Neural progenitor cell (in vitro differentiated cells): ENCODE results near the gene ZNF18. TPM values are rescaled to one million over a fixed set of nuclear protein-coding genes. Genes with fewer than 3 reads are reported as not detected.
A peak's percentile ranks its signal among the peaks of the same experiment; 100 is the strongest.

ENCODE experiments used
- DNase-seq: peaks from one replicate; pipeline ENCODE4 v3.0.0-alpha.2; 2016; ENCODE audit warnings: low spot score
- H2AFZ ChIP-seq: fragments of 200-600 bp; sonication (generic); replicated peaks from 2 replicates; pipeline ENCODE4 v1.6.1; 2016; ENCODE audit warnings: antibody characterized with exemption
- H3F3A ChIP-seq: fragments of 200-600 bp; sonication (generic); 2 replicates; pipeline ENCODE4 v1.6.1; 2016; ENCODE audit warnings: antibody characterized with exemption, low read depth
- H3K27ac ChIP-seq: fragments of 200-600 bp; sonication (generic); 2 replicates; pipeline ENCODE4 v1.5.1; 2016; ENCODE audit warnings: mild to moderate bottlenecking
- H3K27me3 ChIP-seq: fragments of 200-600 bp; sonication (generic); 2 replicates; pipeline ENCODE4 v1.6.1; 2016; ENCODE audit warnings: mild to moderate bottlenecking, moderate library complexity
- H3K36me3 ChIP-seq: fragments of 200-600 bp; sonication (generic); 2 replicates; pipeline ENCODE4 v1.5.1; 2016
- H3K4me1 ChIP-seq: fragments of 200-600 bp; sonication (generic); 2 replicates; pipeline ENCODE4 v1.6.1; 2016; ENCODE audit warnings: mixed run types
- H3K4me2 ChIP-seq: fragments of 200-600 bp; sonication (generic); 2 replicates; pipeline ENCODE4 v1.6.1; 2016
- H3K4me3 ChIP-seq: fragments of 200-600 bp; sonication (generic); 2 replicates; pipeline ENCODE4 v1.5.1; 2016
- H3K79me2 ChIP-seq: fragments of 200-600 bp; sonication (generic); 2 replicates; pipeline ENCODE4 v1.6.1; 2016; ENCODE audit warnings: low read depth
- H3K9ac ChIP-seq: fragments of 200-600 bp; sonication (generic); 2 replicates; pipeline ENCODE4 v1.6.1; 2016
- H3K9me3 ChIP-seq: fragments of 200-600 bp; sonication (generic); 2 replicates; pipeline ENCODE4 v1.5.1; 2016; ENCODE audit warnings: low read depth
- H4K20me1 ChIP-seq: fragments of 200-600 bp; sonication (generic); 2 replicates; pipeline ENCODE4 v1.6.1; 2016; ENCODE audit warnings: low read depth
- H3K27ac Mint-ChIP-seq: 3 replicates; pipeline ENCODE4 v1.8.0; 2021; ENCODE audit warnings: mixed read lengths
- H3K27me3 Mint-ChIP-seq: 2 replicates; pipeline ENCODE4 v1.8.0; 2022; ENCODE audit warnings: low read depth, mild to moderate bottlenecking, inconsistent platforms, moderate library complexity, mixed read lengths; ENCODE audit not compliant: insufficient read depth
- H3K36me3 Mint-ChIP-seq: 3 replicates; pipeline ENCODE4 v1.8.0; 2021; ENCODE audit warnings: mixed read lengths
- H3K4me1 Mint-ChIP-seq: 3 replicates; pipeline ENCODE4 v1.8.0; 2021; ENCODE audit warnings: mixed read lengths
- H3K4me3 Mint-ChIP-seq: 3 replicates; pipeline ENCODE4 v1.8.0; 2021; ENCODE audit warnings: mild to moderate bottlenecking, moderate library complexity, mixed read lengths
- H3K9me3 Mint-ChIP-seq: 3 replicates; pipeline ENCODE4 v1.8.0; 2020; ENCODE audit warnings: mixed read lengths
- CTCF ChIP-seq: fragments of 200-600 bp; sonication (generic); IDR thresholded peaks from 2 replicates; pipeline ENCODE4 v1.5.1; 2017; ENCODE audit warnings: antibody characterized with exemption, mild to moderate bottlenecking
- EZH2 ChIP-seq: fragments of 200-600 bp; sonication (generic); IDR thresholded peaks from 2 replicates; pipeline ENCODE4 v1.6.1; 2017; ENCODE audit warnings: antibody characterized with exemption, mild to moderate bottlenecking, moderate library complexity
- EZH2phosphoT487 ChIP-seq: fragments of 200-600 bp; sonication (generic); IDR thresholded peaks from 2 replicates; pipeline ENCODE4 v1.6.1; 2017; ENCODE audit warnings: antibody characterized with exemption
- total RNA-seq: library from RNA; depleted of rRNA; stranded (reverse); fragments of >200 nt; gene quantifications from 2 replicates; pipeline ENCODE4 v1.2.3, GENCODE V29; 2015; ENCODE audit warnings: low replicate concordance

ZNF18 gene
- total RNA-seq, 1 donor from 2014 or later, result 15.9 TPM

DNA sequence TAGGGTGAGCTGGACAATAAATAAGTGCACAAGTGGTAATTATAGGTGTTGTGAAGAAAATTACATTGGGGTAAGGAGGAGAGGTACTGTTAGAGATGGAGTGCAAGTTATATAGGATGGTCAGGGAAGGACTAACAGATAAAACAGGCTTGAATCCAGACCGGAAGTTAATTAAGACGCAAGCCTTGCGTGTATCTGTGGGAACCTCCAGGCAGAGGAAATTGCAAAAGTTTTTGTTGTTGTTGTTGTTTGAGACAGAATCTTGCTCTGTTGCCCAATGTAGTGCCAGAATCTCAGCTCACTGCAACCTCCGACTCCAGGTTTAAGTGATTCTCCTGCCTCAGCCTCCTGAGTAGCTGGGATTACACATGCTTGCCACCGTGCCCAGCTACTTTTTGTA lies 2.4 kb upstream of the ZNF18 start:
- Histone ChIP-seq H3K9ac (no peak overlapping the region), H3K36me3 (no peaks in the 10 kb centered on the region), H3K9me3 (no peaks in the 10 kb centered on the region), H3F3A (peaks cover 16% of the 10 kb centered on the region), H3K27me3 (no peaks in the 10 kb centered on the region), H3K79me2 (peaks cover 9% of the 10 kb centered on the region), H3K27ac (no peak overlapping the region), H3K4me2 (no peak overlapping the region), H3K4me3 (no peak overlapping the region), H4K20me1 (no peaks in the 10 kb centered on the region), H2AFZ (no peak overlapping the region), H3K4me1 (no peaks in the 10 kb centered on the region)
- H3K4me3 Mint-ChIP-seq, result no peak overlapping the region
- no peak overlapping the region for H3K27ac Mint-ChIP-seq
- TF ChIP-seq EZH2phosphoT487 (no peak), EZH2 (no peak), CTCF (no peak)
- no peak for DNase-seq
- H3K27me3 Mint-ChIP-seq, result peaks cover 4% of the 10 kb centered on the region
- H3K4me1 Mint-ChIP-seq, result no peaks in the 10 kb centered on the region
- H3K36me3 Mint-ChIP-seq, result no peaks in the 10 kb centered on the region
- no peaks in the 10 kb centered on the region for H3K9me3 Mint-ChIP-seq

DNA sequence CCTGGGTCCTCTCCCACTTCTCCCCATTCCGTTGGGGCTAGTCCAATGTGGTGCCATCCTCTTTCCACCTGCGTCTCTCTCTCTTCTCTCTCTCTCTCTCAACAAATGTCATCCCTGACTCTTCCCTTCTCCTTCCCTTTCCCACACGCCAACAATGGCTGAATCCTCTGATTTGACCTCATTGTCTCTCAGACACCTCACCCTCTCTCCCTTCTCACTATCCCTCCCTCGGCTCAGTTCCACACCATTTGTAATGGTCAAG lies 628 bp upstream of the ZNF18 start:
- no peaks in the 10 kb centered on the region for H3K4me1 ChIP-seq
- H3K79me2 ChIP-seq, result peaks cover 9% of the 10 kb centered on the region
- no peak for DNase-seq
- Mint-ChIP-seq H3K9me3 (no peaks in the 10 kb centered on the region), H3K4me3 (peak overlapping the region; percentile 95), H3K4me1 (no peaks in the 10 kb centered on the region), H3K27me3 (peaks cover 6% of the 10 kb centered on the region), H3K36me3 (no peaks in the 10 kb centered on the region), H3K27ac (peak overlapping the region; percentile 95)
- no peaks in the 10 kb centered on the region for H3K9me3 ChIP-seq
- no peaks in the 10 kb centered on the region for H3K27me3 ChIP-seq
- H3F3A ChIP-seq, result peaks cover 16% of the 10 kb centered on the region
- H3K36me3 ChIP-seq, result no peaks in the 10 kb centered on the region
- peak overlapping the region; percentile 86 for H3K4me3 ChIP-seq
- H3K9ac ChIP-seq, result peak overlapping the region; percentile 24
- H2AFZ ChIP-seq, result peak overlapping the region; percentile 91
- no peaks in the 10 kb centered on the region for H4K20me1 ChIP-seq
- H3K27ac ChIP-seq, result peak overlapping the region; percentile 51
- H3K4me2 ChIP-seq, result peak overlapping the region; percentile 79
- TF ChIP-seq EZH2 (no peak), EZH2phosphoT487 (no peak), CTCF (no peak)

GRCh38 chr17:11996722-11997146 lies 541 bp downstream of the ZNF18 start:
- H3K4me3 ChIP-seq, result peak overlapping the region; percentile 86
- H3K27ac ChIP-seq, result peak overlapping the region; percentile 66
- peak overlapping the region; percentile 93 for H3K4me3 Mint-ChIP-seq
- H3K9me3 Mint-ChIP-seq, result no peaks in the 10 kb centered on the region
- no peak overlapping the region for H3K27ac Mint-ChIP-seq
- H3K79me2 ChIP-seq, result peaks cover 9% of the 10 kb centered on the region
- H3K9ac ChIP-seq, result peak overlapping the region; percentile 53
- peak overlapping the region; percentile 91 for H2AFZ ChIP-seq
- H3K9me3 ChIP-seq, result no peaks in the 10 kb centered on the region
- no peak for DNase-seq
- no peaks in the 10 kb centered on the region for H3K4me1 Mint-ChIP-seq
- H3K36me3 Mint-ChIP-seq, result no peaks in the 10 kb centered on the region
- no peaks in the 10 kb centered on the region for H4K20me1 ChIP-seq
- H3K36me3 ChIP-seq, result no peaks in the 10 kb centered on the region
- no peaks in the 10 kb centered on the region for H3K27me3 ChIP-seq
- no peak for TF ChIP-seq EZH2
- no peak for TF ChIP-seq CTCF
- TF ChIP-seq EZH2phosphoT487, result no peak
- no peaks in the 10 kb centered on the region for H3K4me1 ChIP-seq
- H3K27me3 Mint-ChIP-seq, result peaks cover 6% of the 10 kb centered on the region
- peaks cover 16% of the 10 kb centered on the region for H3F3A ChIP-seq
- peak overlapping the region; percentile 87 for H3K4me2 ChIP-seq

- H3K4me3 ChIP-seq, result no peak overlapping the region
- TF ChIP-seq EZH2, result no peak
- no peak for TF ChIP-seq EZH2phosphoT487
- TF ChIP-seq CTCF, result no peak
- H3K9me3 Mint-ChIP-seq, result peaks cover 4% of the 10 kb centered on the region
- H3K4me2 ChIP-seq, result no peak overlapping the region
- no peaks in the 10 kb centered on the region for H3K4me1 Mint-ChIP-seq
- H3K4me3 Mint-ChIP-seq, result no peak overlapping the region
- no peaks in the 10 kb centered on the region for H3K4me1 ChIP-seq
- H3F3A ChIP-seq, result peaks cover 4% of the 10 kb centered on the region
- H3K9ac ChIP-seq, result no peak overlapping the region
- no peaks in the 10 kb centered on the region for H3K27me3 ChIP-seq
- H2AFZ ChIP-seq, result no peak overlapping the region
- peaks cover 4% of the 10 kb centered on the region for H3K36me3 ChIP-seq
- peaks cover 14% of the 10 kb centered on the region for H3K36me3 Mint-ChIP-seq
- peaks cover 9% of the 10 kb centered on the region for H3K79me2 ChIP-seq
- no peak overlapping the region for H3K27ac ChIP-seq
- DNase-seq, result no peak
- H3K27me3 Mint-ChIP-seq, result peaks cover 4% of the 10 kb centered on the region
- no peaks in the 10 kb centered on the region for H3K9me3 ChIP-seq
- no peak overlapping the region for H3K27ac Mint-ChIP-seq
- H4K20me1 ChIP-seq, result no peaks in the 10 kb centered on the region
Measured at GRCh38 chr17:11991461-11991860, 5.8 kb downstream of the ZNF18 start.
